ENCODE measurements around the gene ZNRF3.
"Not testable (repeated sequence)": the region's sequence is repeated elsewhere in the genome, so short reads cannot be mapped to it uniquely, and the experiment has no call there.

ZNRF3 gene

GRCh38 chr22:28908810-28909209, 25.4 kb downstream of the ZNRF3 start:
- not testable (repeated sequence) for DNase-seq

DNA sequence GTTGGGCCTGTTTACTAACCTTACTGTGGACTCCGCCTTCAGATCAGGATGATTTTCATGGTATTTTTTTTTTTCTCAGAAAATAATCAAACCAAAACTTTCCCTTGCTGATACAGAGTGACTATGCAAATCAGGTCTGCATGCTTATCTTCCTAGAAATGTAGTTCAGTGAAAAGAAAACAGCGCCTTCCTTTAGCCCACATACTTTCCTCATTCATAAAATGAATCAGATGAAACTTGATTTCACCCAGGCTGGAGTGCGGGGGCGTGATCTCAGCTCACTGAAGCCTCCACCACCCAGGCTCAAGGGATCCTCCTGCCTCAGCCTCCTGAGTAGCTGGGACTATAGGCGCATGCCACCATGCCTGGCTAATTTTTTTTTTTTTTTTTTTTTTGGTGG, 26.0 kb downstream of the ZNRF3 start:
- no peak for DNase-seq

- no peak for DNase-seq
Measured at GRCh38 chr22:28910569-28911303, 27.4 kb downstream of the ZNRF3 start.

DNA sequence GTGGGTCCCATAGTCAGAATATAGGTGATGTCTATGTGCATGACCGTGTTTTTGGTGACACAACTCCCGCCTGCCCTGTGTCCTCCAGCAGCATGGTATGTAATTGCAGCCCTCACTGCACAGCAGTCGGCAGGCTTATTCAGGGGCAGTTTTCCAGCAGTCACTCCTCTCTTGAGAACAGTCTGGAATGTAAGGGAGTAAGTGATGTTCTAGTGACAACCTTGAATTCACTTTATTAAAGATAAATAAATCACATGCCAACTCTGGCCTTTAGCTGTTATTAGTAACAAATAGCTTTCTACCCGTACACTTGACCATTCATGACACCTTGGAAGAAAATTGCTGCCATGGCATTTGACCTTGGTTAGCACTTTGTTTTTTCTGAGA, 27.9 kb downstream of the ZNRF3 start:
- no peak for DNase-seq

DNA sequence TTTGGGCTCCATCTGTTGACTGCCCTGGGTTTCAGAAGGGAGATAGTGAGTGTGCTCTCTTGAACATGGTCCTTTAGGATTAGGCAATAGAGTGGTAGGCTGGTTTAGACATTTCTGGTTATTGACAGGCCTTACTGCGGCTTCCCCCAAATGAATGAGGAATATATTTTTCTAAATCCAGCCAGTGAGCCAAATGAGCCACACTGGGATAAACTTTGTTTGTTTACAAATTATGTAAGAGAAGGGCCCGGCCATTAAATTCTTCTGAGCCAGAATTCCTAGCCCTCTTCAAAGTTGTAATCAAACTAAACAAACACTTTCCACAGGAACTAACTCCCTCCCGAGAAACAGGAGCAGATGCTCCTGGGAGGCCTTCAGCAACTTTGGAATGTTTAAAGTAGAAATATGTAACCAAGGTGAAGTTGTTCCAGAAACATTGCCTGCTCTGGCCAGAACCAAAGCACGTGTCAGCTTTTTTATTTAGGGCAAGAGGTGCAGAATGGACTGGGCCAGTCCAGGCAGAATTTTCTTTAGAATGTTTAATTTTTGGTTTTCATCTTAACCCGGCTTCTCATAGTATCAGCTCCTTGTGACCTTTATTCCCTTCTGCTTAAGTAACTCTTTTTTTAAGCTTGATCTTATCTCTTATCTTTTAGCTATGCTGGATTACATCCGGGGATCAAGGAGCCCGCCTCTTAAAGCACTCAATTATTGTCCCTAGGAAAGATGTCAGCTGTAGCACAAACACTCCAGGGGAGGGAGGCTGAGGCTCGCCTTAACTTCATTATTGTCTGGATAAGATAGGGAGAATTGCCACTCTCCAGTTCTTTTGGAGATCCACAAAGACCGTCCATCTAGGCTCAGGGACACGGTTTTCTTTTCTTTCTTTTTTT, 28.7 kb downstream of the ZNRF3 start:
- no peak for DNase-seq

GRCh38 chr22:28914201-28914600, 30.8 kb downstream of the ZNRF3 start:
- no peak for DNase-seq

DNA sequence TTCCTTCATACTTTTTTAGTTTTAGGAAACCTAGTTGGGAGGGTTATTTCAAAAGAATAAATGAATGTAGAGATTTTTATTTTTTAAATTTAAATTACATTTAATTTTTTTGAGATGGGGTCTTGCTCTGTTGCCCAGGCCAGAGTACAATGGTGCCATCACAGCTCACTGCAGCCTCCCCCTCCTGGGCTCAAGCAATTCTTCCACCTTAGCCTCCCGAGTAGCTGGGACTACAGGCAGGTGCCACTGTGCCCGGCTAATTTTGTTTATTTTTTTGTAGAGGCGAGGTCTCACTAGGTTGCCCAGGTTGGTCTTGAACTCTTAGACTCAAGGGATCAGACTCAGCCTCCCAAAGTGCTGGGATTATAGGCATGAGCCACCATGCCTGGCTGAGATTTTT, 32.6 kb downstream of the ZNRF3 start:
- DNase-seq: no peak

DNA sequence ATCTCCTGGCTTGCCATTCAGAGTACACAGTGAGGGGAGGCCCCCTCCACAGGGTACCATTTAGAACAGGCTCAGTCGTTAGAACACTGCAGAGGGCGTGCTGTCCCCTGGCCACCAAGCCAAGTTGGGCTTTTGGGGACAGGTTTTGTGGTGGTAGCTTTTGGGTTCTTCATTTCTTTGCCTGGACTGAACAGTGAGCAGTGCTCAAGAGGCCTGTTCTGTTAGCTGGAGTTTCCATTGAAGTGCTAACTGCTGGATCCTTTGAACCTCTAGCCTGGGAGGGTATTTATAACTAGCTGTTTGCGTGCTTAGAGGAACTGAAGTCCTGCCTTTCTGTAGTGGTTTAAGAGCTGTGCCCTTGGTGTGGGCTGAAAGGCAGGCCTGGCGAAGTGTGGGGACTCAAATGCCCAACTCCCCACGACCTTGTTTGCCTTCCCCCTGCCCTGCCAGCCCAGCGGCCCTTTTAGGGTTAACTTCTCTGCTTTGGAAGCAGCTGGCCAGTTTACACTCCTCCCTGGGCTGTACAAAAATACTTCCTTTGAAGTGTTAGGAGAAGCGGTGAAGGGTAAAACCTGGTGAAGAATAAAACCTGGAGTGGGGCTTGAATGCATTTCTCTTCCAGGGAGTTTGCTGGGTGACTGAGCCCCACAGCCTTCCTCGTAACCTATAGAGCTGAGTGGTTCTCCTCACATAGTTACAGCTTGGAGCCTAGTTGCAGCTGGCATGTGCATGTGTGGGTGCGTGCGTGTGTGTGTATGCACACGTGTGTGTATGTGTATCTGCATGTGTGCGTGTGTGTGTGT, 34.6 kb downstream of the ZNRF3 start:
- no peak for DNase-seq

GRCh38 chr22:28918550-28919271, 35.3 kb downstream of the ZNRF3 start:
- DNase-seq: no peak

DNA sequence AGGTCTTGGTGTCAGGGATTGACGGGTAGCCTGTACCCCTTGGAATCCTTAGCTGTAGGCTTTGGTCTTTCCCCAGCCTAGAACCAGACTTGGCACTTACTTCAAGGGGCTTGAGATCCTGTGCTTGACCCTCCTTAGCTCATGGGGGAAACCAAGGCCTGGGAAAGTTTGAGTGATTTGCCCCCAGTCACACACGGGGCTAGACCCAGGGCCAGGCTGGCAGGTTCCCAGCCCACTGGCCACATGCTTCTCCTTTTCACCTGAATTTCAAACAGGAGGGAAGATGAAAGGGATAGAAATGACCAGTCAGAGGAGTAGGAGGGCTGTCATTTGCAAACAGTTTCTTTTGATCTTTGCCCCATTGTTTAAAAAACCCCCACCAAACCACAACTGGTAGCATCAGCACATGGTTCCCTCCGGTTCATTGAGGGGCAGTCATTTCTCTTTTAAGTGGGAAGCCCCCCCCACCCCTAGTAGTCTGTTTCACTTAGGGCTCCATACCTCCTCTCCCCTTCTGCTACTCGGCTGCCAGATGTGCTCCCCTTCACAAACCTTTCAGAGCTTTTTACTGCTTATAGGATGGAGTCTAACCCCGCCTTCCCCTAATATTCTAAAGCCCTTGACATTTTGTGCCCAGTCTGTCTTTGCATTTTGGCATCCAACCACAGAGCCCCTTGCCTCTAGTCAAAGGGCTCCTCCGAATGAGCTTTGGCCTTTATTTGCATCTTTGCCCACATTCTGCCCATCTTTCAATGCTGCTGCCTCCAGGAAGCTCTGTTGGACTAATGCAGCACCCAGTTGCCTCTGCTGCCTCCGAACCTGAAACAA, 37.6 kb downstream of the ZNRF3 start:
- DNase-seq: no peak

DNA sequence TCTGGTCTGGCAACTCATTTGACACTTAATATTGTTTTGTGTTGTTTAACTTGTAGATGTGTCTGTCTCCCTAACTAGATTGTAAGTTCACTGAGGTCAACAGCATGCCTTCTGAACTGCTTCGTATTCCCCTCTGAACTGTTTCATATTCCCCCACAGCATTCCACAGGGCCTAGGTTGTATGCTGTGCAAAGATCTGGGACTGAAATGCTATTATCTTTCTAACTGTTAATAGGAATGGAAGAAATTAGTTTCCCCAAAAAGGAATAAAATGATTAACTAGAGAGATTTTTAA, 38.2 kb downstream of the ZNRF3 start:
- DNase-seq: no peak

GRCh38 chr22:28922540-28923244, 39.3 kb downstream of the ZNRF3 start:
- DNase-seq: no peak

DNA sequence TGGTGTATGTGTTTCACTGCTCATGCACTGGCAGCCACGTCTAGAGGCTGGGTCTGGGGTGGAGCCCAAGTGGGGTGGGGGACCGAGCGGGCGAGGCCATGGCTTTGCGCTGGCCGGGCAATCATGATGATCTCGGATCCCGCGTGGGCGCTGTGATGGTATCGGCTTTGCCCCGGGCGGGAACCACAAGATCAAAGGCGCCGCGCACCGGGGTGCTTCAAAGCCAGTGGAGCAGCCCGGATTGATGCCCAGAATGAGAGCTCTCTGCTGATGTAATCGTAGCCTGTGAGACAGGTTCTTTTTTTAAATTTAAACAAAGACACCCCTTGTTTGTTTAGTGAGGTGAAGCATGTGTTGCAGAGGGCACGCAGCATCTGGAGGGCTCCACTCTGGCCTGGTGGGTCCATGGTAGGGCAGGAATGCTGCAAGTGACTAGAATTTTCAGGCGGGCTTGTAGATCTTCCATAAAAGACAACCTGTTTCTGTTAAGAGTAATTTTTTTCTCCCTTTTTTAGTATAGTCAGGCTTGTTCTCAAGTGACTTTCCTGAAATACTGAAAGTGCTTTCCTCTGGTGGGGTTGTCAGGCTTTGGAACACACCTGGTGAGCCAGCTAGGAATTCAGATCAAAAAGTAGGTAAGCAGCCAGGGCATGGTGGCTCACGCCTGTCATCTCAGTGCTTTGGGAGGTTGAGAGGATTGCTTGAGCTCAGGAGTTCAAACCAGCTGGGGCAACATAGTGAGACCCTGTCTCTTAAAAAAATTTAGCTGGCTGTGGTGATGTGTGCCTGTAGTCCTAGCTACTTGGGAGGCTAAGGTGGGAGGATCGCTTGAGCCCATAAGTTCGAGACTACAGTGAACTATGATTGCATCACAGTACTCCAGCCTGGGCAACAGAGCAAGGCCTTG, 40.7 kb downstream of the ZNRF3 start:
- DNase-seq: no peak

- DNase-seq: no peak
Measured at GRCh38 chr22:28925916-28926315, 42.5 kb downstream of the ZNRF3 start.

- DNase-seq: no peak
Measured at GRCh38 chr22:28927630-28928029, 44.3 kb downstream of the ZNRF3 start.

GRCh38 chr22:28929197-28929596, 45.8 kb downstream of the ZNRF3 start:
- DNase-seq: no peak

DNA sequence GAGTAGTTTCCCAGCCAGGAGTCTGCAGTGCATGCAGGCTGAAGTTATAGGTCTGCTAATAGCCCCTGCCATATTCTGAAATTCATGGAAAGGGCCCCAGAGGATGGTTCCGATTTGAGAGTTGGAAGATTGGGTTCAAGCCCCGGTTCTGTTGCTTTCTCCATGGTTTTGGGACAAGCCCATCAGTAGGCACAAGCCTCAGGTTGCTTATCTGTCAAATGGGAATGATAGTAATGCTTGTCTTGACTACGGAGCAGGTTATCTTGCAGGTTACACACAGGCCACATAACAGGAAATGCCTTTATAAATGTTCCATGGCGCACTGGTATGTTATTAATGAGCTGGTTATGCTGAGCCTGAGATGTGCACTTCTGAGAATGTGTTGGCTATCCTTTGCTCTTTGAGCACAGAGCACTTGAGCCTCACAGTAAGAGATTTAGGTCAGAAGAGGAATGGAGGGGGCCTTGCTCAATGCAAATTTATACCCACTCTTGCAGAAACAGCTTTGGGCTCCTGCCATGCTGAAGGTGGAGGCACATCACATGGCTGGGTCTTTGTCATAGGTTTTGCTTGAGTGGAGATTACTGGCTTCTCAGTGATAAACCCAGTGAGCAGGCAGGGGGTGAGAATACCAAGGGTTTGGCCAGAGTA, 47.1 kb downstream of the ZNRF3 start:
- no peak for DNase-seq

GRCh38 chr22:28931844-28932567, 48.6 kb downstream of the ZNRF3 start:
- no peak for DNase-seq

- DNase-seq: no peak
Measured at GRCh38 chr22:28933321-28933720, 49.9 kb downstream of the ZNRF3 start.
